Mucosa of descending colon (tissue), 3 donors: ENCODE data around the gene APP. TPM values are rescaled to one million over a fixed set of nuclear protein-coding genes. Genes with fewer than 3 reads are reported as not detected.

Source experiments
- ATAC-seq: fragments of 200-7000 bp; cut with Tn5 transposase; one replicate; pipeline ENCODE4 v1.9.1; 2020; ENCODE audit warnings: mild to moderate bottlenecking, moderate library complexity
- DNase-seq, 3 donors: peaks; one replicate each; pipeline ENCODE4 v3.0.0-alpha.2; 2020
- H3K36me3 ChIP-seq: fragments of 200-600 bp; one replicate; pipeline ENCODE4 v1.8.0; 2021; ENCODE audit warnings: low read depth, mild to moderate bottlenecking
- H3K4me1 ChIP-seq: fragments of 200-600 bp; one replicate; pipeline ENCODE4 v1.8.0; 2021; ENCODE audit warnings: low read depth, mild to moderate bottlenecking
- H3K4me3 ChIP-seq: fragments of 200-600 bp; one replicate; pipeline ENCODE4 v1.8.0; 2021; ENCODE audit warnings: mild to moderate bottlenecking
- H3K9me3 ChIP-seq: fragments of 200-600 bp; one replicate; pipeline ENCODE4 v1.8.0; 2021; ENCODE audit warnings: mild to moderate bottlenecking
- CTCF ChIP-seq: fragments of 200-600 bp; IDR thresholded peaks from one replicate; pipeline ENCODE4 v1.8.0; 2022; ENCODE audit warnings: antibody characterized with exemption, mild to moderate bottlenecking
- intact Hi-C, 2 donors: fragments of 100-400 bp; cut with DNase I in 1 of 2; cut with micrococcal nuclease in 1 of 2; formaldehyde crosslinking; loops; one replicate each; pipeline versions ENCODE4 v1.11.0 to v1.11.1; 2022; cut with DNase I, micrococcal nuclease
- total RNA-seq, 3 donors: library from RNA; stranded (reverse); fragmentation: NEBNext Ultra II Directional in 2 of 3; extraction: Animal tissue kit (Norgen Biotek cat#: 25700) in 2 of 3; gene quantifications; one replicate each; pipeline versions ENCODE4 v1.2.1 to v1.2.4, GENCODE V29; 2021 to 2023
- donor health status: DM: no; HTN: no; CAD: no; lungs with moderate emphysema.
- donor health status: DM: no; HTN: no; CAD: no.
- donor health status: DM: no; HTN: yes; CAD: no.

APP gene
- total RNA-seq, 3 donors from 2014 or later = 573 to 666 (median 579) TPM

- intact Hi-C loops = no loop called here
- ATAC-seq = no peak
- no peaks in the 10 kb centered on the region for H3K36me3 ChIP-seq
- peaks cover 6% of the 10 kb centered on the region for H3K9me3 ChIP-seq
- H3K4me1 ChIP-seq = no peaks in the 10 kb centered on the region
- DNase-seq = no peak
- no peak overlapping the region for H3K4me3 ChIP-seq
- no peak for TF ChIP-seq CTCF
Observed at GRCh38 chr21:25831300-25831960, 339.1 kb downstream of the APP start.
